WTC11 (cell line): Measurements from ENCODE around the gene KIDINS220.

Experiments used
- CTCF ChIP-seq: fragments of 200-600 bp; IDR thresholded peaks from 2 replicates; pipeline ENCODE4 v1.8.0; 2022; ENCODE audit warnings: antibody characterized with exemption
- ETV6 ChIP-seq: sonication (generic); formaldehyde crosslinking; IDR thresholded peaks from 2 replicates; pipeline ENCODE4 v1.8.1; 2022; ENCODE audit warnings: mild to moderate bottlenecking, missing genetic modification reagents
- IRF1 ChIP-seq: sonication (generic); formaldehyde crosslinking; IDR thresholded peaks from 2 replicates; pipeline ENCODE4 v1.8.0; 2023; ENCODE audit warnings: missing genetic modification reagents
- KAT7 ChIP-seq: sonication (generic); formaldehyde crosslinking; IDR thresholded peaks from 2 replicates; pipeline ENCODE4 v1.8.1; 2023; ENCODE audit warnings: missing genetic modification reagents, mild to moderate bottlenecking, borderline replicate concordance
- ZNF263 ChIP-seq: sonication (generic); formaldehyde crosslinking; IDR thresholded peaks from 2 replicates; pipeline ENCODE4 v1.8.1; 2022; ENCODE audit warnings: low read depth, mild to moderate bottlenecking, moderate library complexity, missing genetic modification reagents

GRCh38 chr2:8798393-8798792 lies 39.0 kb downstream of the KIDINS220 start:
- TF ChIP-seq ZNF263: no peak
- TF ChIP-seq CTCF: no peak
- no peak for TF ChIP-seq ETV6 (CRISPR knock-in tag)
- no peak for TF ChIP-seq KAT7
- no peak for TF ChIP-seq IRF1 (CRISPR knock-in tag)
